Activated CD4-positive, alpha-beta T cell treated with anti-CD3 and anti-CD28 coated beads, Interleukin-2, amount 50 U/mL, for 24 hours (primary cell): ENCODE results near the gene CHPF2.

Source experiments
- DNase-seq, 2 donors: peaks; one replicate each; pipeline ENCODE4 v3.0.0-alpha.2; 2020; ENCODE audit warnings: low read depth in 1 of 2, low spot score in 1 of 2

The CHPF2 gene

GRCh38 chr7:151205730-151206129 is 26.6 kb upstream of the CHPF2 start:
- DNase-seq = no peak

DNA sequence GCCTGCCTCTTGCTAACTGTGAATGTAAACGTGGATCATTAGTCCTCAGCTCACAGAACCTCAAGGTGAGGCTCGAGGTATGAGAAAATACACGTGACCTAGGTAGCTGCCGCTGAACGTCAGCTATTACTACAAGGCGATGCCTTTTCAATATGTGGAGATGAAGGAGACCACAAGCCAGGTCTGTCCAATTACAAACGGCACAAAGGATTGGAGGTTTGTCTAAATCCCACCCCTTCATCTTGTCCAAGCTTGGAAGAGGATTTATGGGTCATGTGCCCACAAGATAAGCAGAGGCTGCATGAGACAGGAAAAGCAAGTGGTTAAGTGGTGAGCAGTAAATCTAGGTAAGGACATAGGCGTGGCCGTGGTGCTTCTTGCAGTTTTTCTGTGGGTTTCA is 25.4 kb upstream of the CHPF2 start:
- no peak for DNase-seq

DNA sequence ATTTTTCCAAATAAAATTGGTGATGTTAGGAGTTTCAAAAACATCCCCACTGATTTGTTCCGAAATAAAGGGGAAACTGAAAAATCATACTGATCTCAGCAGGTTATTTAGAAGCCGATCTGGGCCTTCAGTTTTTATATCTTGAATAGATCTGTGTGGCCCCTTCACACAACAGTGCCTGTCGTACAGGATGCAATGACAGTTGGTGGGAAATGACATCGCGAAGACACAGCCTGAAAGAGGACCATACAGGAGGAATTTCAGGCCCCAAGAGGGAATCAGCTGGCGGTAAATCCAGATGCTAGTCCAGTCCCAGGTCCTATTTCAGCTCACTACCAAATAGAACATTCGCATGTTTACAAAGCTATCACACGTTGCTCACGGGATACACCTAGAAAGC is 25.0 kb upstream of the CHPF2 start:
- no peak for DNase-seq

DNA sequence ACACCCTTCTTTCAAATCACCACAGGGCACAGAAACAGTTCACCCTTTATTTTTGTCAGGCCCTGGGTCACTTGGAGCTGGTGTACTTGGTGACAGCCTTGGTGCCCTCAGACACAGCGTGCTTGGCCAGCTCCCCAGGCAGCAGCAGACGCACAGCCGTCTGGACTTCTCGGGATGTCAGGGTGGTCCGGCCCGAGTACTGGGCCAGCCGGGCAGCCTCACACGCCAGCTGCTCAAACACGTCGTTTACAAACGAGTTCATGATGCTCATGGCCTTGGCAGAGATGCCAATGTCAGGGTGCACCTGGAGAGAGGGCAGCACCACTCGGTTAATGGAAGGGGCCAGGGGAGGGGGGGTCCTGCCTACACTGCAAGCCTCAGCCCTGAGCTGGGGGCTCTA is 24.5 kb upstream of the CHPF2 start:
- DNase-seq = no peak

DNA sequence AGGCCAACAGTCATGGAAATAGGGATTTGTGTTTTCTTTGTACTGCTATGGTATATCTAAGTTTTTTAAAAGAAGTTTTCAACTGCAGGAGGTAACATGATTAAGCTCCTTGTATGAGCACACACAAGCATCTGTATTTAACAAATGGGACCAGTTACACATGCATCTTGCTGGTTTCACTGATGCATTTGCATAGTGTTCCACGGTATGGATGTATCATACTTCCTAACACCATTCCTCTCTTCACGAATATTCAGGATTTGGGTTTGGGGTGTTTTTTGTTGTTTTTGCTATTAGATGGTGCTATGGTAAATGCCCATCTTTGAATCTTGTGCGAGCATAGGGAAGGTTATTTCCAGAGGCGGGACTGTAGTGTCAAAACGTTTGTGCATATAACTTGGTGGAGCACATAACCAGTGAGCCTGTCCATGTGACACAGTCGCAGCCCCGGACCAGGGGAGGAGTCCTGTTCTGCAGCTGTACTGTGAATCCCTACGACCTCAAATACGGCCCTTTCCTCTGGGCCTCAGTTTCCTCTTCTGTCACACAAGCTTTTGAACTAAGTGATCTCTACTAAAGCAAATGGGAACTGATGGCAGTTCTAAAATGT is 23.9 kb upstream of the CHPF2 start:
- DNase-seq = no peak

DNA sequence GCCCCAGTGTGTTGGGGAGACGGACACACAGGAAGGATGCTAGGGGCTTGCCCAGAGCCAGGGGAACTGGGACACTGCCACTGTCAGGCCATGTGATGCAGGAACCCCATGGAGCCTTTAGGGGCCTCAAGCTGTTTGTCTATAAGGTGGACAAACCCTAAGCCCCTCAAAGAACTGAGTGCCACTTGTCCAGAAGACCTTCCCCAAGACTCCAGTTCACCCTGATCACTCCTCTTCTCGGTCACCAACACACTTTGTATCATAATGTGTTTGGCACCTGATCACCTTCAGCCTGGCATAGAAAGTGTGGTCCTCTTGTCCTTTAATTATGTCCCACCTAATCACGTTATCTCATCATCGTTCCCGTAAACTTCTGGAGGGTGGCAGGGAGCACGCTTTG is 22.7 kb upstream of the CHPF2 start:
- DNase-seq = no peak

DNA sequence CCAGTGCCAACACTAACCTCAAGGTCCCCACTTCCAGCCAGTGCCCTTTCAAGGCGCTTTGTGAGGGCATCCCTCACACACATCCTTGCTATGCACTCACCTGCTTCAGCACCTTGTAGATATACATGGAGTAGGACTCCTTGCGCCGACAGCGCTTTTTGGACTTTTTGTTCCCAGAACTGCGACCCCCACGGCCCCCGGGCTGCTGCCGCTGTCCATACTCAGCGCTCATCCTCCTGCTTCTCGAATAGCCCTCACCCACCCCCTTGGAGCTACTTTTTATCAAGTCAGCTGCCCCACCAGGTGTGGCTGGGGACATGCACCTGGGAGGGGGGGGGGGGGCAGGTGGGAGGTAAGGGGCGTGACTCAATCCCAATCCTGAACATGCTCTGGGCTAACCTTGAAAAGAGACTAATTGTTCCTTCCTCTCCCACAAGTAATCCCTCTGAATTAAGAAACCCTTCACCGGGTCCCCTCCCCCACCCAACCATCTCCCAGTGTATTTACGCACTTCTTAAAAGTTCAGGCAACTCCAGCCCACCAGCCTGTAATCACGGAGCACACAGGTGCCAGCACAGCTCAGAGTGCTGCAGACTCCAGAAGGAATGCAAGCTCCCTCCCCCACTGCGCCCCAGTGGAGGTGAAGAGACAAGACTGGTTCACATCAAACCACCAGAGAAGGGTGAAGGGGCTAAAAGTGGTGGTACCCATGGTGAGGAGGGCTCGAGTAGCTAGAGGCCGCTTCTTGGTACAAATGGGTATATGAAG is 22.0 kb upstream of the CHPF2 start, which contains the start of gene H2BK1:
Gene H2BK1, minus strand, starts transcription at position 402 of the 768 bp plus-strand sequence. Its CDS starts 170 bp downstream, at position 232.
- no peak for DNase-seq

- DNase-seq = no peak
Observed at GRCh38 chr7:151211155-151211772, 21.0 kb upstream of the CHPF2 start.

DNA sequence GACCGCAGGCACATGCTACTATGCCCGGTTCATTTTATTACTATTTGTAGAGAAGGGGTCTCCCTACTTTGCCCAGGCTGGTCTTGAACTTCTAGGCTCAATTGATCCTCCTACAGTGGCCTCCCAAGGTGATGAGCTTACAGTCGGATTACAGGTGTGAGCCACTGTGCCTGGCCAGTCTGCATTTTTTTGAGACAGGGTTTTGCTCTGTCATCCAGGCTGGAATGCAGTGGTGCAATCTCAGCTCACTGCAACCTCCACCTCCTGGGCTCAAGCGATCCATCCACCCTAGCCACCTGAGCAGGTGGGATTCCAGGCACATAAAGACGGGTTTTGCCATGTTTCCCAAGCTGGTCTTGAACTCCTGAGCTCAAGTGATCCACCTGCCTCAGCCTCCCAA is 19.7 kb upstream of the CHPF2 start:
- DNase-seq = no peak

GRCh38 chr7:151213826-151214225 is 18.5 kb upstream of the CHPF2 start:
- DNase-seq = no peak

GRCh38 chr7:151215396-151215795 is 16.9 kb upstream of the CHPF2 start:
- no peak for DNase-seq

DNA sequence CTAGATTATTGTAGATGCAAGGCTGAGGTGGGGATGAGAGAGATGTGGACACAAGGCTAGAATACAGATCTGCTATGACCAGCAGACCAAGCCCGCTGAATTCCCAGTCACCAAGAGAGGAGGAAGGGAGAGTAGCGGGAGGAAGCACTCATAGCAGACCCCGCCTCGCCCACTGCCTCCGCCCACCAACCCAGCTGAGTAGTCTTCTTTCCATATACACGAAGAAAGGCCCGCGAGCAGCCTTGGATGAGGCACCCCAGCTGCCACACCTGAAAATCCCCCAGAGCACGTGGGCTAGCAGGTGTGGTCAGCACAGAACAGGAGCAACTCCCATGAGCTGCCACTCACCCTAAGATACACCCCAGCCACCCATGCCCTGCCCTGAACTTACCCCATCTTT is 14.1 kb upstream of the CHPF2 start:
- DNase-seq = no peak

DNA sequence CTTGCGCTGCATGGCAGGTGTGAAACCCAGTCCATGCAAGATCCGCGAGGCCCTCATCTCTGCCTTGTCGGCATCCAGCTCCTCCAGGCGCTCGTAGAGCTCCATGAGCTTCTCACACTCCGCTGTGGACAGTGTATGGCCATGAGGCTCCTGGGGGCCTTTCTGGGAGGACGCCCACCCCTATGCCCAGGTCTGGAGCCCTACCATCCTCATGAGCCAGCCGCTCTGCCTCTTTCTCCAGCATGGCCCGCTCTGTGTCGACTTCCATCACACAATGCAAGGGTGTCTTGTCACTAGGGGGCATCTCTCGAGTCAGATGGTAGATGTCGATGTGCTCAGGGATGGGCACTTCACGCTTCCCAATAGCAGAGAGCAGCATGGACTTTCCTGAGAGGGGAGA is 8.6 kb upstream of the CHPF2 start:
- DNase-seq = no peak

- DNase-seq = no peak
Observed at GRCh38 chr7:151225948-151226510, 6.3 kb upstream of the CHPF2 start.

DNA sequence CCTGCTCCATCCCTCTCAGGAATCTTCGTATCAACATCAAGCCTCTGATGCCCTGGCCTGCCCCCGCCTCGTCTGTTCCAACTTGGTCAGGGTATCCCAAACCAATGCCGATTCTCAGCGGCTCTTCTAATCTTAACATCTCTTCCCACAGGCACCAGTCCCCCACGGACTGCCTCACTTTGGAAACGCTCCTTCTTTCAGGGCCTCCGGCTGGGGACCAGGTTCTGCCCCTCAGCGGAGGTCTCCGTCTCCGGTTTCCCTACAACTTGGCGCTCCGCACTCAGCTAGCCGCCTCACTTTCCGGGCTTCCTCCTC is 5.8 kb upstream of the CHPF2 start:
- DNase-seq = no peak

DNA sequence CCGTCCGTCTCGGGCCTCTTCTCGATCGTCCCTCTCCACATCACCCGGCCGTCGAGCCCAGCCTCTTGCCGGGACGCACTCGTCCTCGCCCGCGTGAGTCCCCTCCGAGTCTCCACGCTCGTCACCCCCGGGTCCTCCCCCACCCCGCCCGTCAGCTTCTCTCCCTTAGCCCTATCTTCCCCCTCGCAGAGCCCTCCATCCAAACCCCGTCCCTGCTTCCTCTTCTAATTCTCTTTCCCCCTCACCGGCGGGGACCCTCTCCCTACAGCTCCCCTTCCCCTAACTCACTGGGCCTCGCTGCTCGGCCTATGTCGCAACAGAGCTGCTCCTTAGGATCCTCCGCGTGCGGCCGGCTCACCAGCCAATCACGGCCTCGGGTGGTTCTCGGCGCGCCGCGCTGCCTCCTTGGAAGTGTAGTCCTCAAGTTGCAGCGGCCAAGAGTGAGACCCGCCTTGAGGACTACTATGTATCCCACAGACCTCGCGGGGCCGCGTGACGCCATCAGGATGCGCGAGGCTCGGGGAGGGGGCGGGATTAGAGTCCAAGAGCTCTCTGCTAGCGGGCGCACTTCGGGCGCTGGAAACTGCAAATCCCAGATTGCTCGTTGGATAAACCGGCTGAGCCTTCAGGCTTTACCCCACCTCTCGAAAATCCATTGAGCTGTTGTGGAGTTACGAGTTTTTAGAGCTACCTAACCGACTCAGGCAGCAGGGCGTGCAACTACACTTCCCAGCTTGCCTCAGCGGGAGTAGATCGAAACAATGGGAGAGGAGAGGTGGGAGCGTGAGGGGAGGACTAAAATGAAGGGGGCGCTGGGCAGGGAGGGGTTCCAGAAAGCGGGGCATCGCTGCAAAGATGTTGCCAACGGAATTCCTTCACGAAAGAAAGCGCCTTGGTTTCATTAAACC is 5.2 kb upstream of the CHPF2 start, which contains the start of gene ABCF2:
Gene ABCF2, minus strand, starts transcription at position 331 of the 908 bp plus-strand sequence. CDS start 747 bp downstream, outside the sequence.
- DNase-seq = peak; percentile 98

- DNase-seq = no peak
Observed at GRCh38 chr7:151228024-151228866, 4.0 kb upstream of the CHPF2 start.

DNA sequence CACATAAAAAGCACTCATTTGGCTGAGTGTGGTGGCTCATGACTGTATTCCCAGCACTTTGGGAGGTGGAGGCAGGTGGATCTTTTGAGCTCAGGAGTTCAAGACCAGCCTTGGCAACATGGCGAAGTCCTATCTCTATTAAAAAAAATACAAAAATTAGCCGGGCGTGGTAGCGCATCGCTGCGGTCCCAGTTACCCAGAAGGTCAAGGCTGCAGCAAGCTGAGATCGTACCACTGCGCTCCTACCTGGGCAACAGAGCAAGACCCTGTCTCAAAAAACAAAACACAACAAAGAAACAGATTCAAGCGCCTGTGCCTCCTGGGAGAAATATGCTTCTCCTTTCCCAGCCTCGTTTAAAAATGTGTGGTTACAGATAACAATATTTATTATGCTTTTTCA is 3.0 kb upstream of the CHPF2 start:
- no peak for DNase-seq

DNA sequence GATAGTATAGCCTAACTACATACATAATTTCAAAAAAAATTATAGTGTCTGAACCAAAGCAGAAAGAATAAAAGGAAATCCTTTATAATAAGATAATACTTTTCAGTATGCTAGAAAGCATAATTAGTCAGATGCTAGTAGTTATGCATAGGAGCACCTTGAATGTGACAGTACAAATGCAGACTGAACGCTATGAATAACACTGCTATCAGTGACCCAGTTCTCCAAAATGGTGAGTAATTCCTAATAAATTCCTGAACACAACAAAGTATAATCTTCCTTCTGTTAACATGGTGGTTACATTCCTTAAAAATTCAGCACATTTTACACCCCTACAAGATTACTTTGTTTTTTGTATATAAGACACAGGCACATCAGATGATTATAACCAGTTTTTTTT is 1.2 kb upstream of the CHPF2 start:
- DNase-seq = no peak
